AG04450 (cell line): ENCODE measurements around the gene ARMCX4. TPM values are rescaled to one million over a fixed set of nuclear protein-coding genes. Genes with fewer than 3 reads are reported as not detected.
"Not testable (repeated sequence)": the region's sequence is repeated elsewhere in the genome, so short reads cannot be mapped to it uniquely, and the experiment has no call there.

Experiments used
- CTCF ChIA-PET: fragments of 300-600, 350-600 bp; formaldehyde crosslinking; extraction: SDS; loops from one replicate; lab custom pipeline; 2022; ENCODE audit warnings: antibody characterized with exemption, inconsistent platforms; lab: Charles Lee
- POLR2A ChIA-PET: fragments of 350-600 bp; formaldehyde crosslinking; extraction: SDS; loops from one replicate; lab custom pipeline; 2021; ENCODE audit warnings: antibody characterized with exemption, inconsistent platforms; lab: Yijun Ruan, JAX
- DNase-seq: peaks from one replicate; pipeline ENCODE4 v3.0.0-alpha.2; 2011; ENCODE audit warnings: low read depth, low spot score
- H3K27ac ChIP-seq: one replicate; pipeline ENCODE4 v1.5.1; 2012; ENCODE audit warnings: low read depth, low read length, control low read depth
- H3K27me3 ChIP-seq: one replicate; pipeline ENCODE4 v1.6.0; 2012; ENCODE audit warnings: low read length; ENCODE audit not compliant: control insufficient read depth, insufficient read depth
- H3K4me3 ChIP-seq: 2 replicates; pipeline ENCODE4 v1.5.1; 2011; ENCODE audit warnings: mild to moderate bottlenecking, low read depth, low read length, control low read depth
- H3K9me3 ChIP-seq: 2 replicates; pipeline ENCODE4 v1.5.1; 2012; ENCODE audit warnings: low read length; ENCODE audit not compliant: control insufficient read depth, insufficient read depth
- CTCF ChIP-seq: IDR thresholded peaks from 2 replicates; pipeline ENCODE4 v1.5.1; 2011; ENCODE audit warnings: low read depth, low read length, control low read depth, inconsistent platforms
- polyA plus RNA-seq: library from polyadenylated mRNA; depleted of rRNA; stranded (reverse); fragments of >200 nt; gene quantifications from 2 replicates; pipeline ENCODE4 v1.2.3, GENCODE V29; 2011

The ARMCX4 gene
- polyA plus RNA-seq, 1 experiment: 6.4 TPM

DNA sequence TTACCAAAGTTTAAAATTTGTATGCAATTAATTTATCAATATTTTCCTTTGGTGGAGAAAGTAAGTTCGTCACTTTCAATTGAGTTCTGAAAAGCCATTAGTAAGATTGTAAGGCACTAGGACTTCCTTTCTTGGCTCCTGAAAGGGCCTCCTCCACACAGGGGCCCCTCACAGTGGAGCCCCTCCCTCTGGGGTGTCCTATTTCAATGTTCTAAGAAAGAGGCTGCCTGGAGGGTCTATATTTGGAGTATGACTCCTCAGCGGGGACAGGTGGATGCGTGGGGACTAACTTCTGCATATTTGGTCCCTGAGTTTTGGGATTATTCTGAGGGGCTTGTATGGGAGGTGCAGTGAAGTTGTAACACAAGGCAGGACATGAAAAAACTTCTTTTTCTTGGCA lies 1.6 kb upstream of the ARMCX4 start:
- no peak overlapping the region for H3K4me3 ChIP-seq
- H3K9me3 ChIP-seq: no peaks in the 10 kb centered on the region
- no peak overlapping the region for H3K27ac ChIP-seq
- no peak for TF ChIP-seq CTCF
- DNase-seq: no peak
- ChIA-PET POLR2A (no interaction called here), CTCF (interaction anchor here (0.7 kb wide), 1 partner anchor 306 kb away, joined by 3 read pairs; no protein-coding TSS in a partner anchor)
- no peaks in the 10 kb centered on the region for H3K27me3 ChIP-seq

DNA sequence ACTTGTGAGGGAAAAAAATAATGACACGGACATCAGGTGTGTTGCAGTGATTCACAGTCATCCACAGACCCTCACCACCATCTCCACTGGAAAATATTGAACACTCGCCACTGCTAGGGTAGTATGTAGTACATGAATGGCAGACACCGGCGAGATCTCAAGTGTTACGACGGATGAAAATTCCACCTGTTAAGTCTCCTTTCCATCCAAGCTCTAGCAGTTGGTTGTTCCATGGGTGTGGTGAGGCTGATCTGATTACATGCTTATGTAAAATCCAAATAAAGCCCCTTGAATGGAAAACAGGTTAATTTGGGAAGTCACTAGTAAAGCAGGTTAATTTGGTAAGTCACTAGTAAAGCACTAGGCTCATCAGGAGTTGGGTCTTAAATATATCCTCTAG lies 1.1 kb upstream of the ARMCX4 start:
- ChIA-PET POLR2A (no interaction called here), CTCF (no interaction called here)
- no peaks in the 10 kb centered on the region for H3K9me3 ChIP-seq
- H3K4me3 ChIP-seq: no peak overlapping the region
- H3K27me3 ChIP-seq: no peaks in the 10 kb centered on the region
- no peak overlapping the region for H3K27ac ChIP-seq
- DNase-seq: no peak
- no peak for TF ChIP-seq CTCF

- TF ChIP-seq CTCF: no peak
- ChIA-PET POLR2A (no interaction called here), CTCF (no interaction called here)
- Histone ChIP-seq H3K27me3 (no peaks in the 10 kb centered on the region), H3K9me3 (no peaks in the 10 kb centered on the region), H3K4me3 (no peak overlapping the region), H3K27ac (no peak overlapping the region)
- DNase-seq: no peak
Measured at GRCh38 chrX:101488796-101489195, 3.5 kb downstream of the ARMCX4 start.

- TF ChIP-seq CTCF: no peak
- H3K9me3 ChIP-seq: no peaks in the 10 kb centered on the region
- ChIA-PET POLR2A (no interaction called here), CTCF (no interaction called here)
- H3K27ac ChIP-seq: no peak overlapping the region
- H3K4me3 ChIP-seq: no peak overlapping the region
- H3K27me3 ChIP-seq: no peaks in the 10 kb centered on the region
- DNase-seq: no peak
Measured at GRCh38 chrX:101491943-101492342, 6.7 kb downstream of the ARMCX4 start.

GRCh38 chrX:101493225-101493624 lies 8.0 kb downstream of the ARMCX4 start:
- Histone ChIP-seq H3K4me3 (no peak overlapping the region), H3K27ac (no peak overlapping the region), H3K27me3 (no peaks in the 10 kb centered on the region), H3K9me3 (no peaks in the 10 kb centered on the region)
- DNase-seq: no peak
- ChIA-PET POLR2A (no interaction called here), CTCF (no interaction called here)
- no peak for TF ChIP-seq CTCF

DNA sequence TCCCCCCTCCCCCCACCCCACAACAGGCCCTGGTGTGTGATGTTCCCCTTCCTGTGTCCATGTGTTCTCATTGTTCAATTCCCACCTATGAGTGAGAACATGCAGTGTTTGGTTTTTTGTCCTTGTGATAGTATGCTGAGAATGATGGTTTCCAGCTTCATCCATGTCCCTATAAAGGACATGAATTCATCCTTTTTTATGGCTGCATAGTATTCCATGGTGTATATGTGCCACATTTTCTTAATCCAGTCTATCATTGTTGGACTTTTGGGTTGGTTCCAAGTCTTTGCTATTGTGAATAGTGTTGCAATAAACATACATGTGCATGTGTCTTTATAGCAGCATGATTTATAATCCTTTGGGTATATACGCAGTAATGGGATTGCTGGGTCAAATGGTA lies 17.7 kb downstream of the ARMCX4 start:
- H3K4me3 ChIP-seq, DNase-seq, H3K9me3 ChIP-seq, H3K27me3 ChIP-seq, H3K27ac ChIP-seq, POLR2A ChIA-PET, CTCF ChIA-PET: not testable (repeated sequence)
